Stimulated activated CD4-positive, alpha-beta T cell treated with anti-CD3 and anti-CD28 coated beads, TNF-alpha, amount 100 ng/mL, for 24 hours (primary cell): ENCODE data around the gene COL9A3.

Experiments used
- DNase-seq, 3 experiments: peaks; one replicate each; pipeline ENCODE4 v3.0.0-alpha.2; 2020; ENCODE audit warnings: low read depth in 3 of 3

Gene COL9A3

DNA sequence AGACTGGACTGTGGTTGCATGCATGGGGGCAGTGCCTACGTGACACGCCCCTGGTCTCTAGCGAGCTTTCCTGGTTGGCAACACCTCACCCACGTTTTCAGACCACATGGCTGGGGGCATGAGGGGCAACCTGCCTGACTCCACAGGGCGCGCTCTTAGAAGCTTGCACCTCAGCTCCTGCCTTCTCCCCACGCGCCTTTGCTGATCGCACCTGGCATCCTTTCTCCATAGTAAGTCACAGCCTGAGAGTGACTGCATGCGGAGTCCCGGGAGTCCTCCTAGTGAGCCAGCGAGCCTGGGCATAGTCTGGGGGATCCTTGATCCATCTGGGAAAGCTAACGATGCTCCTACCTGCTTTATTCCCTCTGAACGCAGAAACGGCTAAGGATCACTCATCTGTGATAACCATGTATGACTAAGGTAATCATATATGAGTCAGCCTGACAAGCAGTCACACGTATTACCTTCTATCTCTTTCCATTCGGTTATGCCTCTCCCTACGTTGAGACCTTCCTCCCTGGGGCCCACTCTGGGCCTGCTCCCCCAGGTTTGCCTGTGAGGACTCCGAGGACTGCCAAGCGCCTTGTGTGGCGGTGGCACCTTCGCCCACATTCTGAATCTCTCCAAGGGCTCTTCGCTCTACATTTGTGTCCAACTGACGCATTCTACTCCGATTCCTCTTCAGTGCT is 40.2 kb downstream of the COL9A3 start:
- DNase-seq = no peak

DNA sequence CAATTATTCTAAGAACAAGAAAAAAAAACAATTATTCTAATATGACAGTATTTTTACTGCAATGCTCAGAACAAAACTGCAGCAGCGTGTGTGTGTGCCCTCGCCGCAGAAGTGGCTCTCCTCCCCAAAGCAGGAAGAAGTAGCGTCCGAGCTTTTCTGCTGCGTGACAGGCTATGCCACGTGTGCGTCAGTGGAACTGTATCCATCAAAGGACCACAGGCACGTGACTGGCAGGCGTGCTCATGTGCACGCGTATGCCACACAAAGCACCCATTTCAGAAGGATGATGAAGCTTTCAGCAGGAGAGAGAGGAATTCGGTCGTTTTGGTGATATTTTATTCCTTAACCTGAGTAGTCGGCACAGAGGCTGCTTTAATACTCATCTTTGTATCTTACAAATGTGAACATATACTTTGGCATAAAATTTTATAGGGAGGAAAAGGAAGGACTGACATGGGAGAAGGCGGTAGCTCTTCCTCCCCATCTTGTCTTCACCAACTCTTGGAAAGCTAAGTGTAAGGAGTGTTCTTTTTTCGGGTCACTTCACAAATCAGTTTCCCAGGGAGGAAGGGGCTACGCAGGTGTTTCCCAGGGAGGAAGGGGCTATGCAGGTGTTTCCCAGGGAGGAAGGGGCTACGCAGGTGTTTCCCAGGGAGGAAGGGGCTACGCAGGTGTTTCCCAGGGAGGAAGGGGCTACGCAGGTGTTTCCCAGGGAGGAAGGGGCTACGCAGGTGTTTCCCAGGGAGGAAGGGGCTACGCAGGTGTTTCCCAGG is 41.4 kb downstream of the COL9A3 start:
- DNase-seq = no peak

DNA sequence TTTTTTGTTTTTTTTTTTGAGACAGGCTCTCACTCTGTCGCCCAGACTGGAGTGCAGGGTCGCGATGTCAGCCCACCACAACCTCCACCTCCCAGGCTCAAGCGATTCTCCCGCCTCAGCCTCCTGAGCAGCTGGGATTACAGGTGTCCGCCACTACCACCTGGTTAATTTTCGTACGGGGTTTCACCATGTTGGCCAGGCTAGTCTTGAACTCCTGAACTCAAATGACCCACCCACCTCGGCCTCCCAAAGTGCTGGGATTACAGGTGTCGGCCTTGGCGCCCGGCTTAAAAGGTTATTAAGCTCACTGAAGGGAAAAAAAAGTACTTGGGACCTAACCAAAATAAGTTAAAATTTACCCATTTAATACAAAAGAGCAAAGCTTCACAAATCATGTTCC is 42.9 kb downstream of the COL9A3 start:
- DNase-seq = no peak

DNA sequence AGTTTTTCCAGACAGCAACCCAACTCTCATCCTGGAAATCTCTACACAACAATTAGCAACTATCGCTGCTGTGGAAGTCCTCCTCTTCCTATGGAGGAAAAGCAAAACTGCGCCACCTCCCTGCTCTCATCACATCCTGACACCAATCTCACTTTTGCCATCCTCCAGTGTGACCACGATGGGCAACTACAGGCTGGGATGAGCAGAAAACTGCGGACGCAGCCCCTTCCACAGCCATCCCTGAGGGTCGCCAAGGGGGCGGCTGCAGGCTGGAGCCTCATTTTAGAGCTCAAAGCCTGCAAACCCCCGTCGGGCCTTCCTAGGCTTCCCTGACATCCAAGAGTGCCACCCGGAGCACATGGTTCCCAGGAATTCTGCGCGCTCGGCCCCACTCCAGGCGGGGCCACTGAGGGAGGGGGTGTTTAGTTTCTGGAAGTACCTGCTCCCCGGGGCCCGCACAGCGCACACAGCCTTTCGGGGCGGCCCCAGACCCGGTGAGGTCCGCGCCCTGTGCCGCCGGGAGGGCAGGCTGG is 43.6 kb downstream of the COL9A3 start:
- no peak for DNase-seq

DNA sequence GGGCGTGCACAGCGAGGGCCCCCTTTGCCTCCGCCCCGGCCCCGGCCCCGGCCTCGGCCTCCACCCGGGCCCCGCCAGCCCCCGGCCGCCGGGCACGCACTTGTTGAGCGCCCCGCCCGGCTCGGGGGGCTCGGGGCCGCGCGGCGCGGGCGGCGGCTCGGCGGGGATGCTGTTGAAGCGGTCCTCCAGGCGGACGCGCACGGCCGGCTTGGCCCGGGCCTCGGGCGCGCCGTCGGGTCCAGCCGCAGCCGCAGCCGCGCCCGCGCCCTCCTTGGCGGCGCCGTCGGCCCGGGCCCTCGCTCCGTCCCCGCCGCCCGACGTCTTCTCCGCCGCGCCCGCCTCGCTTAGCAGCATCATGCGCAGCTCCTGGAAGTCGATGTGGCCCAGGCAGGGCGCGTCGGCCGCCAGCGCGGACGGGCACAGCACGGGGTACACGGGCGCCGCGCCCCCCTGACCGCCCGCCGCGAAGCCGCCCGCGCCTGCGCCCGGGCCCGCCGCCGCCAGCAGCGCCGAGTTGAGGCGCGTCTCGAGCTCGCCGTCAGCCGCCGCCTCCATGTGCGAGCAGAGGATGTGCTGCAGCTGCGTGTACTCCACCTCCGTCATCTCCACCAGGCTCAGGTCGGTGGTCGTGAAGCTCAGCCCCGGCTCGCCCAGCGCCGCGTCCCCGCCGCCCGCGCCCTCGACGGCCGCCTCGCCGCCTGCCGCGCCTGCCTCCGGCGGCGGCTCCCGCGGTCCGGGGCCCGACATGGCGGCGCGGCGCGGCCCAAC is 44.3 kb downstream of the COL9A3 start:
- DNase-seq = no peak

DNA sequence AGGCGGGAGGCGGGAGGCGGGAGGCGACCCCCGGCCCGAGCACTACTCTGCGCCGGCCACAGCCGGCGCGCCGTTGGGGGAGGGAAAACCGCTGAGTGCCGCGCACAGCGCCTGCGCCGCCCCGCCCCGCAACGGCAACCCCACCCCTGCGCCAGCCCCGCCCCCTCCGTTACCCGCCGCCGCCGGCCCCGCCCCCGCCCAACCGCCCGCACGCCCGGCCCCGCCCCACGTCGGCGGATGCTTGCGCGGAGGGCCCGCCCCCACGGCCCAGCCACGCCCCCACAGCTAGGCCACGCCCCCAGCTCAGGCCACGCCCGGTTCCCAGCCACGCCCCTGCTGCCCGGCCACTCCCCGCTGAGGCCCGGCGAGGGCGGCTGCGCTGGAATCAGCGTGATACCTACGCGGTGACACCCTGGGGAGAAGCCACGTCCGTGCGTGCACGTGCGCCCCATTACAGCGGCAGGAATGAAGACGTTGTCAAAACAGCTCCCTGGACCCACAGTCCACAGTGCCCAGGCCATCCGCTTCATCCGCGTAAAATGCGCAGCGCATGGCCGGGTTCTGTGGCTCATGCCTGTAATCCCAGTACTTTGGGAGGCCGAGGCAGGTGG is 45.0 kb downstream of the COL9A3 start, which contains the start of gene TCFL5:
Gene TCFL5 (minus strand): TSS at position 97 of the 611 bp plus-strand sequence. CDS start 152 bp downstream, outside the sequence.
- DNase-seq = peak; percentile 84 to 93 (median 86)

DNA sequence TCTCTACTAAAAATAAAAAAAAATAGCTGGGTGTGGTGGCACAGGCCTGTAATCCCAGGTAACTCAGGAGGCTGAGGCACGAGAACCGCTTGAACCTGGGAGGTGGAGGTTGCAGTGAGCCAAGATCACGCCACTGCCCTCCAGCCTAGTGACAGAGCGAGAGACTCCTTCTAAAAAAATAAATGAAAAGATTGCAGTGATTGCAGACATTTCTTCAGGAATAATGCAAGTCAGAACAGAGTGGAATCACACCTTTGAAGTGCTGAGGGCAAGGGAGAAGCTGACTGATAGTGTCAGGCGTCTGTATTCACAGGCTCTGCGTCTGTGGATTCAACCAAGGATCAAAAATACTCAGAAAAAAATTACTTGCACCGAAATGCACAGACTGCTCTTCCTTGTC is 47.4 kb downstream of the COL9A3 start:
- no peak for DNase-seq

DNA sequence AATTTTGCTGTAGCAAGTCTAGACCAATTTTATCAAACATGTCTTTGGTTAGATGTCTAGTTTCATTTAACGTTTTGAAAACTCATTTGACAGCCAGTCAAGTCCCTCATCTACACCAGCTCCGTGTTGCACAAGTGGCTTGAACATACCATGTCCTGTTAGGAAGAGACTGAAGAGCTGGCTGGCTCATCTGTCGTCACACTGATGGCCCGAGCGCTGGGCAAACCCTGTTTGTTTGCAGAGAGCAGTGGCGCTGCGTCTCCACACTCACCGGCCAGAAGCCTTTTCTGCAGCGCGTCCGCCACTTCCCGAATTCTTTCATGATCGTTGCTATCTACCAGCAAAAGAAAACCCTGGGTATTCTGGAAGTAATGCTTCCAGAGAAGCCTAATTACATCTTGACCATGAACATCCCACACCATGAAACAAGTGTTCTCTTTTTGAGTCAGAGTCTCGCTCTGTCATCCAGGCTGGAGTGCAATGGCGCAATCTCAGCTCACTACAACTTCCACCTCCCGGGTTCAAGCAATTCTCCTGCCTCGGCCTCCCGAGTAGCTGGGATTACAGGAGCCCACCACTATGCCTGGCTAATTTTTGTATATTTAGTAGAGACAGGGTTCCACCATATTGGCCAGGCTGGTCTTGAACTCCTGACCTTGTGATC is 55.5 kb downstream of the COL9A3 start:
- DNase-seq = no peak

DNA sequence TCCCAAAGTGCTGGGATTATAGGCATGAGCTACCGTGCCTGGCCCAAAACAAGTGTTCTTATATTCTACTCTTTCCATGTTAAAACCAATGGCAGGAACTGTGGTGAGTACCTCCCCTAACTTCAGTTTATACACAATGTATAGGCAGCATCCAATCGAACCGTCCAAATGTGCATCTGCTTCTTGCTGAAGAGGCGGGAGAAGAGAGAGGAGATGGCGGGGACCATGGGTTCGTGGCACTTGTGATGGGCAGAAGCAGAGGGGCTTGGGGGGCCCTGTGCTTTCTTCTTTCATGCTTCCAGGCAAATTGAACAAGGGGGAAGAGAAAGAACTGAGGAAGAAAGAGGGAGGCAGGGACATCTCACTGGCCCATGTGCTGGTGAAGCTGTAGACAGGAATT is 56.0 kb downstream of the COL9A3 start:
- DNase-seq = no peak

DNA sequence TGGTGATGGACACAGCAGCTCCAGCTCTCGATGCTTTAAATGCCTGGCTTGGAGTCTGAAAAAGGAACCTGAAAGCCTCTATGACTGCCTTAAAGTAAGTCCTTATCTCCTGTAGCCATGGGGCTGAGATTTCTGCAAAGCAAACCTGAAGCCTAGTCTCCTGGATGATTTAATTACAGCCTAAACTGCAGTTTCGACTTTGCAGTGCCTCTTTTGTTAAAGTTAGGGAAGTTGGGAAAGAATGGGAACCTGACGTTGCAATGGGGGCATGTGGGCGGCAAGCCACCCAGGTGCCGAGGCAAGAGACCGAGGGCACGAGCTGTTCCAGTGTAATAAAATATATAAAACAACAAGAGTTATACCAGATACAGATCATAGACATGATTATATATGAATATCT is 56.4 kb downstream of the COL9A3 start:
- DNase-seq = no peak

DNA sequence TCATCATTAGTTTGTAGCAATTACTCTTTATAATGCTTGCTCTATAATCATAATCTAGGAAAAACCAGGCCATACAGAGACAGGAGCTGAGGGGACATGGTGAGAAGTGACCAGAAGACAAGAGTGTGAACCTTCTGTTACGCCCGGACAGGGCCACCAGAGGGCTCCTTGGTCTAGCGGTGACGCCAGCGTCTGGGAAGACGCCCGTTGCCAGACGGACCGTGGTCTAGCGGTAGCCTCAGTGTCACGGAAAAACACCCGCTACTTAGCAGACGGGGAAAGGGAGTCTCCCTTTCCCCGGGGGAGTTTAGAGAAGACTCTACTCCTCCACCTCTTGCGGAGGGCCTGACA is 56.8 kb downstream of the COL9A3 start:
- peak in 1 of 3 experiments; percentile 27 for DNase-seq

DNA sequence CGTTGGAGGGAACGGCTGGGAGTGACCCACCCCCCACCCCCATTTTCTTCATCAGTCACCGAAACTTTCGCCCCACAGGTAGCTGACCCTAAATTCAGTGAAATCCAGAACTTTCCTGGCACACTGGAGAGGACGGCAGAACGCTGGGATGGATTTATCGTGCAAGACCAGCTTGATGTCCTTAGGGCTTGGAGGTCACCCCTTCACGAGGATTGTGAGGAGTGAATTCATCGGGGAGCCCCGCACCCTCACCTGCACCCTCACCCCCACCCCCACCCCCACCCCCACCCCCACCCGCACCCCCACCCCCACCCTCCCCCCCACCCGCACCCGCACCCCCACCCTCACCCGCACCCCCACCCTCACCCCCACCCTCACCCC is 58.1 kb downstream of the COL9A3 start:
- DNase-seq = no peak

DNA sequence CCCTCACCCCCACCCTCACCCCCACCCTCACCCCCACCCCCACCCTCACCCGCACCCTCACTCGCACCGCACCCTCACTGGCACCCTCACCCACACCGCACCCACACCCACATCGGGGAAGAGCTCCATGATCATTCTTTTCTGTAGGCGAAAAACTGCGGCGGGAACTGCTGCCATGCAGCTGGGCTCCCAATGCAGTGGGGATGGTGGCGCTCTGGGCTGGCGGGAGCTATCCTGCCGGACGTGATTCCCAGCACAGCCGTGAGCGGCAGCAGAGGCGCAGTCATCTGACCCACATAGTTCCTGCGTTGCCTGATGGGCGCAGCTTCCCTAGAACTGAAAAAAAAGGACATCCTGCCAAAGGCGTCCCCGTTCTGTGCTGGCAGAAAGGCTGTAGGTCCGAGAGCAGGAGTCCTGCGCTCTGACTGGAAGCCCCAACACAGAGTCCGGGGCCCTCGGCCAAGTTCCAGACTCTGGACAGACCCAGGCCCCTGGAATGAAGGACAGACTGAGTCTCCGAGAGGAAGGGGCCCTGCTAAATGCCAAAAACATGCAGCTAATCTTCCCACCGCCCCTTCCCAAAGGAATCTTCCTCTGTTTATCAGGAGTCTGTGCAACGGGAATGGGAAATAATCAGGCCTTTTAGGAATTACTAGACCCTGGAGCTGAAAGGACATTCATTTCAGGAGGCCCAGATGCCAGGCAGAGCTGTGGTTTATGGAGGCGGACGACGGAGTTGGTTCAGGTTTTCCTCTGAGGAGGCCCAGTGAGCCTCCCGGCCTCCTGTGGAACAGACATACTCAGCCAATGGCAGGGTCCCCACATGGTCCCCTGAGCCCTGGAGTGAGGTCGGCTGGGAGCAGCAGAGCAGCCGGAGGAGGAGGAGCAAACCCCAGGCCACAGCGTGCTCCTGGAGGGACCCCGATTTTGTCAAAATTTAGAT is 58.8 kb downstream of the COL9A3 start:
- DNase-seq = no peak

DNA sequence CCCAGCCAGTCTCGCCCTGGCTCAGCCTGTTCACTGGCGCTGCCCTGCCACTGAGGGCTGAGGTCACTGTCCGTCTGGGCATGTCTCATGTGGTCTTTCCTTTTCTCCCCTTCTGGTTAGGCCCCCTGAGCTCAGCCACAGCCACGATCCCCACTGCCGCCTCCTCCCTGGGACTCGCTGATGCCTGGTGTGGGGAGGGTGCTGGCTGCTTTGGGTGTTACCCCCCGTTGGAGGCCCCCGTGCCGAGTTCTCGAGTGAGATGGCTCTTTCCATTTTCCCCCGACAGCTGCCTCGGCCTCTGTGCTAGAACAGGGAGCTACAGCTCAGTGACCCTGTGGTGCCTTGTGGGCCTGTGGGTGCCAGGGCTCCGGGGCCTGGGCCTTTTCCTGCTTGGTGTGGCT is 59.7 kb downstream of the COL9A3 start:
- no peak for DNase-seq

DNA sequence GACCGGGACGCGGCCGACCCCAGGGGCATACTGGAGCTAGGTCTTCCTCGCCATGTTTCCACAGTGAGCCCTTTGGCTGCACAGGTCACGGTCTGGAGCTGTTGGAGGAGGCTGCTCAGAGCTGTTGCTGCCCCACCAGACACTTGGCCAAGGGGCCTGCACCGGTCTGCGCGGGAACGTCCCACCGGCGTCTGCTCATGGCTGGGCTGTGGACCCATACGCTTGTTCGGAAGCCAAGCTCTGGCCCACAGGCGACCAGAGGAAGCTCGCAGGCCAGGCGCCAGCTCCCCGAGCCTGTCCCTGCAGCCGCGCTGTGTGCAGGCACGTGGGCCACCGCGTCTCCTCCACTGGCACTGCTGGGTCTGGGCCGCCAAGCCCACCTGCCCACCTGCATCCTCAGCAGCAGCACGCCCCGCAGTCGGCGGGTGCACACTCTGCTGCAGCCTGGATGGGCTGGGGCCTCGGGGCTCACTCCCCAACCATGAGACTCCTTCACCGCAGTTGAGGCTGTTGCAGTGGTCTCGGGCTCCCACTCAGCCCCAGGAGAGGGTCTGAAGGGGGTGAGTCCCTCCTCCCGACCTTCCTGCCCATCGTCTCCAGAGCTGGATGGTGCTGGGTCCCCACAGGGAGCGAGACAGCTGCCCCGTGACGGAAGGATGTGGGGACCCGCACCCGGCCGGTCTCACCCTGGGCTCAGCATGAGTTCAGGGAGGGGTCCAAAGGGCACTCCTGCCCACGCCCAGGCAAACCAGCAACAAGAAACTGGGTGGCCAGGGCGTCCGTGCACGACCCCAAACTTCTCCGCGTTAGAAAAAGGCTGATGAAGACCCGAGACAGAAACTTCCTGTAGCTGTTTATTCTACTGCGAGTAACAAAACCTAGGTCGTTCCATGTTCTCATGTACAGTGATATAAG is 60.3 kb downstream of the COL9A3 start:
- no peak for DNase-seq

DNA sequence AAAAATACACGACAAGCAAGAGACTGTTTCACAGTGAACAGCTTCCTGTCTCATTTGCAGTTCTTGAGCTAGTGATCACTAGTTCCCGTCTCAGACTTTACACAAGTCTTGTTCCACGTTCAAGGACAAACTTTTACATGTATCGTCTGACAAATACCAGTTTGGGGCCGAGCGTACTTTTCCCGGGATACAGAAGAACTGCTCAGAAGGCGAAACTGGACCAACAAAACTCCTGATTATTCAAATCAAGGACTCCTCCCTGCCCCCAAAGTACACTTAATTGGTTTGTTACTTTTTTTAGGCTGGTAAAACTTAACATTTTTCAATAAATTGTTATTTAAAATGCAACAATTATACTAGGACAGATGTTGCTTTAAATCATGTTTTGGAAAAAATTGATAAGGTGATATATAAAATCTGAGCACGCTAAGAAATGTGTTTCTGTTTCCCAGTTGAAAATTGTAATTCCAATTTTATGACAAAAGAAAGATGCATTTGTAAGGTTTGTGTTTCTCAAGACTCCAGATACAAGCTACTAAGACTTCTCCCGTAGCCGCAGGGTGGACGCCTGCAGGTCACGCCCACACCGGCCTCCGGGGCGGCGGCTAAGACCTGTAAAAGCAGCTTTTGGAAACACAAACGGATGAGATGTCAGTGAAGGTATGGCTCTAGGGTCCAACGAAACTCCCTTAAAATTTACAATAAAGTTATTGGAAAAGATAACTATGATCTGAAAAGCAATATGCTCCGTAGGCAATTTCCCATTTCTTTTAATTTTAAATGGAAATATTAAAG is 61.6 kb downstream of the COL9A3 start:
- DNase-seq = no peak

DNA sequence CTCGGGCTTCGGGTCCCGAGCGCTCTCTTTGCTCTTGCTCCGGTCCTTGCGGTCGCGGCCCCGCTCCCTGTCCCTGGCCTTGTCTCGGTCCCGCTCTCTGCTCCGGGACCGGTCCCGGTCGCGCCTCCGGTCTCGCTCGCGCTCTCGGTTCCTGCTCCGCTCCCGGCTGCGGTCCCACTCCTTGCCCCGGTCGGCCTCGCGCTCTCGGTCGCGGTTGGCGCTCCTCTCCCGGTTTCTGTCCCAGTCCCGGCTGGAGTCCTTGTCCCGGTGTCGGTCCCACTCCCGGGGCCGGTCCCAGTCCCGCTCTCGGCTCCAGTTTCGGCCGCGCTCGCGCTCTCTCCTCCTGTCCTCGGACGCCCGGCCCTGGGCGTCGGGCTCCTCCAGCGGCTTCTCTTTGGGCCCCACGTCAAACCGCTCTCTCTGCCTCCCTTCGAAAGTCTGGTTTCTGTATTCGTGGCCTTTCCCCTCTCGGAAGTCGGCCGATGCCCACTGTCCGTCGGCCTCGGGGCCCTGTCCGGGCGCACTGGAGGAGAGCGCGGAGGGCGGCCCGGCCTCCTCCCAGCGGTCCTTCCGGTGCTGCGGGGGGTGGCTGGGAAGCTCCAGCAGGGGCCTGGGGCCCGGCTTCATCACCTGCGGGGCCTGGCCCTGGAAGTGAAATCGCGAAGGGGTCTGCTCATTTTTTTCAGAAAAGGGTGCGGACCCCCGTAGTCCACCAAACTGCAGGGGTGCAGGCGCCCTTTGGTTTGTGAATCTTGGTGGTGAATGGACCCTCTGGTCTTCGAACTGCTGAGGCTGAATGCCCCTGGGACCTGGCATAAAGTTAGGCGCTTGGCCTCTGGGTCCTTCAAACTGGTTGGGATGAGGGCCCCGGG is 62.7 kb downstream of the COL9A3 start:
- DNase-seq = no peak
